MM.1S (cell line): ENCODE measurements around the gene UBAC1.
"Not testable (repeated sequence)": the region's sequence is repeated elsewhere in the genome, so short reads cannot be mapped to it uniquely, and the experiment has no call there.

ENCODE experiments used
- DNase-seq: peaks from one replicate; pipeline ENCODE4 v3.0.0-alpha.2; 2015
- H2AFZ ChIP-seq: fragments of 300-600 bp; sonication (generic); 2 replicates; pipeline ENCODE4 v1.6.0; 2016; ENCODE audit warnings: antibody characterized with exemption, low read length
- H3F3A ChIP-seq: fragments of 300-600 bp; sonication (generic); 2 replicates; pipeline ENCODE4 v1.6.1; 2016; ENCODE audit warnings: mild to moderate bottlenecking, antibody characterized with exemption, low read length, moderate library complexity, mixed read lengths; ENCODE audit not compliant: insufficient read depth
- H3K27ac ChIP-seq: fragments of 300-600 bp; sonication (generic); 2 replicates; pipeline ENCODE4 v1.5.1; 2016; ENCODE audit warnings: mild to moderate bottlenecking, low read length
- H3K27me3 ChIP-seq: fragments of 300-600 bp; sonication (generic); replicated peaks from 2 replicates; pipeline ENCODE4 v1.6.0; 2016; ENCODE audit warnings: low read length; ENCODE audit not compliant: insufficient read depth
- H3K36me3 ChIP-seq: fragments of 300-600 bp; sonication (generic); replicated peaks from 2 replicates; pipeline ENCODE4 v1.6.1; 2016; ENCODE audit warnings: mild to moderate bottlenecking, low read length, mixed read lengths; ENCODE audit not compliant: insufficient read depth
- H3K4me1 ChIP-seq: fragments of 300-600 bp; sonication (generic); 2 replicates; pipeline ENCODE4 v1.6.1; 2016; ENCODE audit warnings: low read length, mixed read lengths
- H3K4me2 ChIP-seq: fragments of 300-600 bp; sonication (generic); 2 replicates; pipeline ENCODE4 v1.6.0; 2016; ENCODE audit warnings: low read depth, low read length
- H3K4me3 ChIP-seq: fragments of 300-600 bp; sonication (generic); 2 replicates; pipeline ENCODE4 v1.5.1; 2016; ENCODE audit warnings: low read length, mixed read lengths
- H3K79me2 ChIP-seq: fragments of 300-600 bp; sonication (generic); 2 replicates; pipeline ENCODE4 v1.6.1; 2016; ENCODE audit warnings: mixed run types, low read length, mixed read lengths
- H3K9ac ChIP-seq: fragments of 300-600 bp; sonication (generic); 2 replicates; pipeline ENCODE4 v1.6.1; 2016; ENCODE audit warnings: low read length, mixed read lengths
- H3K9me2 ChIP-seq: fragments of 300-600 bp; sonication (generic); replicated peaks from 2 replicates; pipeline ENCODE4 v1.6.1; 2016; ENCODE audit warnings: mild to moderate bottlenecking, low read length, mixed read lengths; ENCODE audit not compliant: insufficient read depth
- H3K9me3 ChIP-seq: fragments of 300-600 bp; sonication (generic); replicated peaks from 2 replicates; pipeline ENCODE4 v1.6.1; 2016; ENCODE audit warnings: mild to moderate bottlenecking, low read length, mixed read lengths; ENCODE audit not compliant: insufficient read depth
- H4K20me1 ChIP-seq: fragments of 300-600 bp; sonication (generic); 2 replicates; pipeline ENCODE4 v1.6.1; 2016; ENCODE audit warnings: mild to moderate bottlenecking, low read length, moderate library complexity, mixed read lengths; ENCODE audit not compliant: insufficient read depth
- EZH2 ChIP-seq: fragments of 300-600 bp; sonication (generic); optimal IDR thresholded peaks from 2 replicates; pipeline ENCODE3; 2017; ENCODE audit warnings: low read depth, mild to moderate bottlenecking, antibody characterized with exemption, low read length, mixed read lengths
- EZH2phosphoT487 ChIP-seq: fragments of 300-600 bp; sonication (generic); IDR thresholded peaks from 2 replicates; pipeline ENCODE4 v1.6.1; 2018; ENCODE audit warnings: antibody characterized with exemption, low read length
- TF ChIP-seq, protein P1 (sequence below): fragments of 300-600 bp; sonication (generic); IDR thresholded peaks from 2 replicates; pipeline ENCODE4 v1.5.1; 2016; ENCODE audit warnings: antibody characterized with exemption, low read length, mixed read lengths

Gene UBAC1

DNA sequence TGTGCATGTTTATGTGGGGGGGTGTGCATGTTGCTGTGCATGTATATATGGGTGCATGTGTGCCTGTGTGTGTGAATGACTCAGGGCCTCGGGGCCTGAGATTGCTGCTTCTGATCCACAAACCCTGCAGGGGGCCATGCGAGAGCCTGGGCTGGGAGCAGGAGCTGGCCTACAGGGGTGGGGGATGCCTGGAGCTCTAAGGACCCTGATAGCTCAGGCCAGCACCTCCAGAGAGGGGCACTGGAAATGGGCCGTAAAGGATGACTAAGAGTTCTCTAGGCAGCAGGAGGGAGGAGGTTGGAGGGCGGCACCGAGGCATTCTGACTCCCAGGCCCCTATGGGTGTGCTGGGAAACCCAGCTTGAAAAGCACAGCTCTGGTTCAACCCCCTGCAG, 6.9 kb upstream of the UBAC1 start:
- no peaks in the 10 kb centered on the region for H3K9me2 ChIP-seq
- H3F3A ChIP-seq, result no peaks in the 10 kb centered on the region
- no peaks in the 10 kb centered on the region for H3K79me2 ChIP-seq
- no peak overlapping the region for H2AFZ ChIP-seq
- no peaks in the 10 kb centered on the region for H3K4me1 ChIP-seq
- H3K4me3 ChIP-seq, result no peak overlapping the region
- no peaks in the 10 kb centered on the region for H3K36me3 ChIP-seq
- TF ChIP-seq, protein P1, sequence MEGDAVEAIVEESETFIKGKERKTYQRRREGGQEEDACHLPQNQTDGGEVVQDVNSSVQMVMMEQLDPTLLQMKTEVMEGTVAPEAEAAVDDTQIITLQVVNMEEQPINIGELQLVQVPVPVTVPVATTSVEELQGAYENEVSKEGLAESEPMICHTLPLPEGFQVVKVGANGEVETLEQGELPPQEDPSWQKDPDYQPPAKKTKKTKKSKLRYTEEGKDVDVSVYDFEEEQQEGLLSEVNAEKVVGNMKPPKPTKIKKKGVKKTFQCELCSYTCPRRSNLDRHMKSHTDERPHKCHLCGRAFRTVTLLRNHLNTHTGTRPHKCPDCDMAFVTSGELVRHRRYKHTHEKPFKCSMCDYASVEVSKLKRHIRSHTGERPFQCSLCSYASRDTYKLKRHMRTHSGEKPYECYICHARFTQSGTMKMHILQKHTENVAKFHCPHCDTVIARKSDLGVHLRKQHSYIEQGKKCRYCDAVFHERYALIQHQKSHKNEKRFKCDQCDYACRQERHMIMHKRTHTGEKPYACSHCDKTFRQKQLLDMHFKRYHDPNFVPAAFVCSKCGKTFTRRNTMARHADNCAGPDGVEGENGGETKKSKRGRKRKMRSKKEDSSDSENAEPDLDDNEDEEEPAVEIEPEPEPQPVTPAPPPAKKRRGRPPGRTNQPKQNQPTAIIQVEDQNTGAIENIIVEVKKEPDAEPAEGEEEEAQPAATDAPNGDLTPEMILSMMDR, result no peak
- TF ChIP-seq EZH2, result no peak
- no peak for TF ChIP-seq EZH2phosphoT487
- no peak overlapping the region for H3K27ac ChIP-seq
- DNase-seq, result no peak
- H3K4me2 ChIP-seq, result no peak overlapping the region
- H4K20me1 ChIP-seq, result no peaks in the 10 kb centered on the region
- H3K27me3 ChIP-seq, result peaks cover 76% of the 10 kb centered on the region
- H3K9me3 ChIP-seq, result no peaks in the 10 kb centered on the region
- H3K9ac ChIP-seq, result no peak overlapping the region

DNA sequence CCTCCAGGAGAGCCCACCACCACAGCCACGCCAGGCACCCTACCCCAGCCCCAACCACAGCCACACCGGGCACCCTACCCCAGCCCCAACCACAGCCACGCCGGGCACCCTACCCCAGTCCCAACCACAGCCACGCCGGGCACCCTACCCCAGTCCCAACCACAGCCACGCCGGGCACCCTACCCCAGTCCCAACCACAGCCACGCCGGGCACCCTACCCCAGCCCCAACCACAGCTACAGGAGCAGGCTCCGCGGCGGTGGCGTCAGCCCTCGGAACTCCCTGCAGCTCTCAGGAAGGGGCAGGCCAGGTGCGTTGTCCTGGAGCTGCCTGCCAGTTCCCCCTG, 5.7 kb upstream of the UBAC1 start:
- DNase-seq, H2AFZ ChIP-seq, H4K20me1 ChIP-seq, H3K36me3 ChIP-seq, H3K27ac ChIP-seq, H3K9me2 ChIP-seq, H3K4me3 ChIP-seq, H3K4me2 ChIP-seq, H3K4me1 ChIP-seq, H3K9ac ChIP-seq, H3K9me3 ChIP-seq, H3F3A ChIP-seq, H3K79me2 ChIP-seq: not testable (repeated sequence)
- H3K27me3 ChIP-seq, result peaks cover 85% of the 10 kb centered on the region

DNA sequence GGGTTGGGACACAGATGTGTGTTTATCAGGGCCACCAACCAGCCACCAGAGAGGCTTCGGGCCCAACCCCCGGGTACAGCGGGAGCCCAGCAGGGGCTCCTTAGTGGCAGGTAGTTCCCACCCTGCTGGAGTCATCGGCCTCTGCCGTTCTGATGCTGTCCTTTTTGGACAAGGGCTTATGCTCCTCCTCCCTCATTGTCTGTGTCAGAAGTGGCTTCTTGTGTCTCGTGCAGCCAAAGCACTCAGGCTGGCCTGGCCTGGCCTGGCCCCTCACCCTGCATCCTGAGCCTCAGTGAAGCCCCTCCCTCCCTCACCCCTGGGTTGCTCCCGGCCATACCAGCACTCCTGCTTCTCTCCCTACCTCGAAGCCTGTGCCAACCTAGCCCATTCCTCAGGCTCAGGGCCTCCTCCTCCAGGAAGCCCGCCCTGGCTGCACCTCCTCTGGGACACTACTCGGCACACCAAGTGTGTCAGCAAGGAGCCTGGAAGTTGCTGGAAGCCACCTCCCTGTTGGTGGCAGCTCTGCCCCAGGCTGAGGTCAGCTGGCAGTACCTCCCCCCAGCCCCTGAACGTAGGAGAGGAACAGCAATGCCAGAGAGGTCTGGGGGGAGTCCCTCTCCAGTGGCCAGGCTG, 4.1 kb upstream of the UBAC1 start:
- TF ChIP-seq EZH2, result no peak
- TF ChIP-seq EZH2phosphoT487, result no peak
- TF ChIP-seq, protein P1, result no peak
- no peaks in the 10 kb centered on the region for H3K36me3 ChIP-seq
- H3K79me2 ChIP-seq, result peaks cover 7% of the 10 kb centered on the region
- H3K9me3 ChIP-seq, result no peaks in the 10 kb centered on the region
- H2AFZ ChIP-seq, result no peak overlapping the region
- H3K4me2 ChIP-seq, result no peak overlapping the region
- H4K20me1 ChIP-seq, result no peaks in the 10 kb centered on the region
- H3K9me2 ChIP-seq, result no peaks in the 10 kb centered on the region
- no peaks in the 10 kb centered on the region for H3K4me1 ChIP-seq
- no peak overlapping the region for H3K9ac ChIP-seq
- no peak overlapping the region for H3K27ac ChIP-seq
- no peak overlapping the region for H3K4me3 ChIP-seq
- H3F3A ChIP-seq, result no peaks in the 10 kb centered on the region
- peaks cover 74% of the 10 kb centered on the region for H3K27me3 ChIP-seq
- DNase-seq, result no peak

DNA sequence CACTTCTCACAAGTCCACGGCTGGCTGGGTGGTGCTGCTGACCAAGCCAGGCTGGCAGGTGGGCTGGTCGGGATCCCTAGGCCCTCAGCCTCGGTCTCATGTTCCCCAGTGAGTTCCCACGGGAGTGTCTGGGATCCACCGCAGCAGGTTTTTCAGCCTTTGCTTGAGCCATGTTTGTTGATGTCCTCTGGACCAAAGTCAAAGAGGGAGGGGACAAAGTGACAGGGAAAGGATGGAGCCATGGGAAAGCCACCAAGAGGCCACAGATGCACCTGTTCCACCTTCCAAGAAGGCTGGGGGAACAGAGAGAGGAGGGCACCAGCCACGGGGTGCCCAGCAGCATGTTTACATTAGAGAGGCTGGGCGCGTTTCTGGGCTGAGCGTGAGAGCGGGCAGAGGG, 2.8 kb upstream of the UBAC1 start:
- no peak overlapping the region for H3K4me3 ChIP-seq
- H3K9me3 ChIP-seq, result no peaks in the 10 kb centered on the region
- H3K9ac ChIP-seq, result no peak overlapping the region
- peaks cover 20% of the 10 kb centered on the region for H3K79me2 ChIP-seq
- H3K4me1 ChIP-seq, result 0 out of 2 replicates have a peak, but pooled peaks cover 7% of the 10 kb centered on the region
- H3K27ac ChIP-seq, result no peak overlapping the region
- H2AFZ ChIP-seq, result no peak overlapping the region
- no peak overlapping the region for H3K4me2 ChIP-seq
- no peaks in the 10 kb centered on the region for H3K36me3 ChIP-seq
- H3K9me2 ChIP-seq, result no peaks in the 10 kb centered on the region
- TF ChIP-seq, protein P1, result no peak
- TF ChIP-seq EZH2phosphoT487 (no peak), EZH2 (no peak)
- peaks cover 61% of the 10 kb centered on the region for H3K27me3 ChIP-seq
- DNase-seq, result no peak
- H3F3A ChIP-seq, result no peaks in the 10 kb centered on the region
- H4K20me1 ChIP-seq, result no peaks in the 10 kb centered on the region
